MM.1S (cell line): ENCODE data around the gene HGF.

Source experiments
- EZH2 ChIP-seq: fragments of 300-600 bp; sonication (generic); optimal IDR thresholded peaks from 2 replicates; pipeline ENCODE3; 2017; ENCODE audit warnings: low read depth, mild to moderate bottlenecking, antibody characterized with exemption, low read length, mixed read lengths
- EZH2phosphoT487 ChIP-seq: fragments of 300-600 bp; sonication (generic); IDR thresholded peaks from 2 replicates; pipeline ENCODE4 v1.6.1; 2018; ENCODE audit warnings: antibody characterized with exemption, low read length
- TF ChIP-seq, protein P1 (sequence below): fragments of 300-600 bp; sonication (generic); IDR thresholded peaks from 2 replicates; pipeline ENCODE4 v1.5.1; 2016; ENCODE audit warnings: antibody characterized with exemption, low read length, mixed read lengths

DNA sequence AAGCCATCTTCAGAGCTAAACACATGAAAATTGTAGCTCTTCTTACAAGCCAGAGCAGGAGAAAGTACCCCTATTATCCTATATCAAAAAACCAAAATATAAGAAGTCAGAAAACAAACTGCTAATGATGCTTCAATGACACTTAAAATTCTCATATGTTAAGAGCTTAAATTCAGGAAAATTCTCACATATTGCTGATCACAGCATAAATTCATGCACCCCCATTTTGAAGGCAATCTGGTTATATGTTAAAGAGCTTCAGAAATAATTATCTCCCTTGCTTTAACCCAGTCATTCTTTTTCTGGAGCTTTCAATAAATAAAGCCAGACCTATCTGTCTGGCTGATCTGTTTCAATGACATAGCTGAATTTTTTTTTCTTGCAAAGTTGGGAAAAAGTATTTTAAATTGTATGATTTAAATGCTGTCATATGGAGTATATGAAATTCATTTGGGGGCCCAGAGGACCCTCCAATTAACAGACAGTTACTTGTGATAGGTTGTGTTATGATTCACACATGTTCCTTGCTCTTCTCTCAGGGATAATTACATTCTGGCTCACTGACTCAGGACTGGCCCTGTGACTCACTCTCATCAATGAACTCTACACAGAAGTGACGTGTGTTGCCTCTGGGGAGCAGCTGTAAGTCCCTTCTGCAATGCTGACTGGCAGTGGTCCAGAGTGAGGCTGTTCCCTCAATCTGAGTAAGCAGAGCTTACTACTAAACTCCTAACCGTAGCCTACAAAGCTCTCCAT, 85.2 kb downstream of the HGF start:
- TF ChIP-seq, protein P1, sequence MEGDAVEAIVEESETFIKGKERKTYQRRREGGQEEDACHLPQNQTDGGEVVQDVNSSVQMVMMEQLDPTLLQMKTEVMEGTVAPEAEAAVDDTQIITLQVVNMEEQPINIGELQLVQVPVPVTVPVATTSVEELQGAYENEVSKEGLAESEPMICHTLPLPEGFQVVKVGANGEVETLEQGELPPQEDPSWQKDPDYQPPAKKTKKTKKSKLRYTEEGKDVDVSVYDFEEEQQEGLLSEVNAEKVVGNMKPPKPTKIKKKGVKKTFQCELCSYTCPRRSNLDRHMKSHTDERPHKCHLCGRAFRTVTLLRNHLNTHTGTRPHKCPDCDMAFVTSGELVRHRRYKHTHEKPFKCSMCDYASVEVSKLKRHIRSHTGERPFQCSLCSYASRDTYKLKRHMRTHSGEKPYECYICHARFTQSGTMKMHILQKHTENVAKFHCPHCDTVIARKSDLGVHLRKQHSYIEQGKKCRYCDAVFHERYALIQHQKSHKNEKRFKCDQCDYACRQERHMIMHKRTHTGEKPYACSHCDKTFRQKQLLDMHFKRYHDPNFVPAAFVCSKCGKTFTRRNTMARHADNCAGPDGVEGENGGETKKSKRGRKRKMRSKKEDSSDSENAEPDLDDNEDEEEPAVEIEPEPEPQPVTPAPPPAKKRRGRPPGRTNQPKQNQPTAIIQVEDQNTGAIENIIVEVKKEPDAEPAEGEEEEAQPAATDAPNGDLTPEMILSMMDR: no peak
- no peak for TF ChIP-seq EZH2
- TF ChIP-seq EZH2phosphoT487: no peak
